Kidney (tissue), 14 donors: ENCODE data around the gene LIAS. TPM values are rescaled to one million over a fixed set of nuclear protein-coding genes. Genes with fewer than 3 reads are reported as not detected.

Source experiments
- DNase-seq, 5 donors: peaks; one replicate each; pipeline ENCODE4 v3.0.0-alpha.2; 2013 to 2020
- FAIRE-seq: peaks from 2 replicates; lab custom pipeline; 2012; peaks lifted over from hg19 to GRCh38; lab: Jason Lieb, UNC
- H3K27ac ChIP-seq, 2 donors: one replicate each; pipeline ENCODE4 v1.7.0; 2013; ENCODE audit warnings: low read depth in 2 of 2, low read length in 2 of 2, inconsistent platforms in 1 of 2
- H3K27me3 ChIP-seq: one replicate; pipeline ENCODE4 v1.7.1; 2013; ENCODE audit warnings: low read length, inconsistent platforms; ENCODE audit not compliant: control insufficient read depth, insufficient read depth
- H3K36me3 ChIP-seq, 3 donors: one replicate each; pipeline versions ENCODE4 v1.7.0 to v1.7.1; 2013; ENCODE audit warnings: low read length in 3 of 3, control low read depth in 1 of 3, inconsistent platforms in 1 of 3; ENCODE audit not compliant: insufficient read depth in 3 of 3, control insufficient read depth in 2 of 3
- H3K4me1 ChIP-seq, 3 donors: one replicate each; pipeline versions ENCODE4 v1.7.0 to v1.7.1; 2013; ENCODE audit warnings: low read length in 3 of 3, inconsistent platforms in 1 of 3, low read depth in 1 of 3; ENCODE audit not compliant: control insufficient read depth in 2 of 3, insufficient read depth in 2 of 3
- H3K4me3 ChIP-seq, 3 donors: one replicate each; pipeline versions ENCODE4 v1.7.0 to v1.8.1; 2013; ENCODE audit warnings: low read length in 3 of 3, control low read depth in 1 of 3, inconsistent platforms in 1 of 3
- H3K9ac ChIP-seq, 3 donors: one replicate each; pipeline versions ENCODE4 v1.7.0 to v1.7.1; 2013; ENCODE audit warnings: low read length in 3 of 3, control low read depth in 1 of 3, inconsistent platforms in 1 of 3
- H3K9me3 ChIP-seq, 3 donors: one replicate each; pipeline versions ENCODE4 v1.7.0 to v1.7.1; 2013; ENCODE audit warnings: low read length in 3 of 3, control low read depth in 1 of 3, inconsistent platforms in 1 of 3; ENCODE audit not compliant: control insufficient read depth in 2 of 3, insufficient read depth in 1 of 3
- CTCF ChIP-seq: IDR thresholded peaks from 3 replicates; pipeline ENCODE4 v1.5.1; 2012; ENCODE audit warnings: mild to moderate bottlenecking, moderate library complexity, borderline replicate concordance; ENCODE audit not compliant: insufficient read depth; ENCODE audit errors: extremely low read depth
- intact Hi-C: fragments of 100-400 bp; cut with DNase I; formaldehyde crosslinking; loops from one replicate; pipeline ENCODE4 v1.11.1; 2022
- polyA plus RNA-seq: library from polyadenylated mRNA; stranded (reverse); fragments of 350-450 nt; fragmentation: Illumina TruSeq; extraction: RNeasy Lipid Tissue Mini Kit (QIAGEN cat#74804); gene quantifications from one replicate; pipeline ENCODE4 v1.2.3, GENCODE V29; 2014; ENCODE audit warnings: low read depth, low replicate concordance; ENCODE audit not compliant: insufficient read depth
- total RNA-seq: library from RNA; stranded (reverse); fragmentation: NEBNext Ultra II Directional; extraction: Animal tissue kit (Norgen Biotek cat#: 25700); gene quantifications from one replicate; pipeline ENCODE4 v1.2.1, GENCODE V29; 2021
- donor health status: control.
- donor health status: control.
- donor health status: control.
- donor health status: control.
- donor health status: control.
- donor health status: DM: yes; HTN: yes; CAD: no.
- donor health status: Normal renal cell carcinoma (clear cell type).

LIAS gene
- total and polyA plus RNA-seq, 2 donors from 2014 or later: 14.9 to 30.5 TPM

GRCh38 chr4:39451423-39452023, 7.3 kb upstream of the LIAS start:
- Histone ChIP-seq H3K9ac (no peak overlapping the region), H3K27ac (peak overlapping the region in 1 of 2 donors; percentile 26), H3K36me3 (peaks cover 9 to 36% (median 25%) of the 10 kb centered on the region in 3 donors), H3K4me3 (no peak overlapping the region), H3K9me3 (no peaks in the 10 kb centered on the region), H3K27me3 (no peaks in the 10 kb centered on the region), H3K4me1 (peaks cover under 1 to 11% (median 11%) of the 10 kb centered on the region in 3 donors)
- TF ChIP-seq CTCF: no peak
- DNase-seq (no peak), FAIRE-seq (no peak)
- intact Hi-C loops: no loop called here

- Histone ChIP-seq H3K4me1 (peaks cover 6 to 16% (median 10%) of the 10 kb centered on the region in 3 donors), H3K9me3 (no peaks in the 10 kb centered on the region), H3K27ac (no peak overlapping the region), H3K27me3 (no peaks in the 10 kb centered on the region), H3K4me3 (no peak overlapping the region), H3K36me3 (peaks cover 15 to 44% (median 30%) of the 10 kb centered on the region in 3 donors), H3K9ac (no peak overlapping the region)
- intact Hi-C loops: no loop called here
- DNase-seq: no peak
- FAIRE-seq: no peak
- TF ChIP-seq CTCF: no peak
Measured at GRCh38 chr4:39452153-39452859, 6.5 kb upstream of the LIAS start.

DNA sequence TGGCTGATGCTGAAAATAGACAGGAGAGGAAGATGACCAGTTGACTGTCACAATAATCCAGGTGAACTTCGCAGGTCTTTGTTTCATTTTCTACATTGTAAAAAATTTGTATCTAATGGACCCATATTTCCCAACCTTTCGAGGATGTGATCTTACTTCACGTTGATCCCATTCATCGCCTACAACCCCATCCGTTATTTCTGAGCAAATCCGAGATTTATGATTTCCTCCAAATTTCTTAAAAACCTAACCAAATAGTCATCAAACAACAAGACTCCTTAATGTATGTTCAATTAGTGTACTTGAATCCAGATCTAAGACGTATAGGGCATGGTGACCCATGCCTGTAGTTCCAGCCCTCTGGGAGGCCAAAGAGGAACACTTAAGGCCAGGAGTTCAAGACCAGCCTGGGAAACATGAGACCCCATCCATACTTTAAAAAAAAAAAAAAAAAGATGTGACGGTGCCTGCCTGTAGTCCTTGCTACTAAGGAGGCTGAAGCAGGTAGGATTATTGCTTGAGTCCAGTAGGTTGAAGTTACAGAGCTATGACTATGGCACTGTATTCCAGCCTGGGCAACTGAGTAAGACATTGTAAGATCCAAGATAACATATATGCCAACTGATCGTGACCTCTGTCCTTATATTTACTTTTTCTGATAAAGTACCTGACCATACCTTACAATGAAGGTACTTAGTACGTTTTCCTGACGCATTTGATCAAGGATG, 5.8 kb upstream of the LIAS start:
- intact Hi-C loops: no loop called here
- no peak for FAIRE-seq
- Histone ChIP-seq H3K4me1 (peaks cover 11 to 21% (median 13%) of the 10 kb centered on the region in 3 donors), H3K4me3 (no peak overlapping the region), H3K36me3 (peaks cover 17 to 46% (median 30%) of the 10 kb centered on the region in 3 donors), H3K9me3 (no peaks in the 10 kb centered on the region), H3K9ac (no peak overlapping the region), H3K27me3 (no peaks in the 10 kb centered on the region), H3K27ac (no peak overlapping the region)
- no peak for TF ChIP-seq CTCF
- DNase-seq: no peak
